ENCODE measurements around the gene RTKN2. TPM values are rescaled to one million over a fixed set of nuclear protein-coding genes. Genes with fewer than 3 reads are reported as not detected.

Gene RTKN2
- total and polyA plus RNA-seq, 4 donors, result 0.05 to 0.93 (median 0.17) TPM; not detected in 1

DNA sequence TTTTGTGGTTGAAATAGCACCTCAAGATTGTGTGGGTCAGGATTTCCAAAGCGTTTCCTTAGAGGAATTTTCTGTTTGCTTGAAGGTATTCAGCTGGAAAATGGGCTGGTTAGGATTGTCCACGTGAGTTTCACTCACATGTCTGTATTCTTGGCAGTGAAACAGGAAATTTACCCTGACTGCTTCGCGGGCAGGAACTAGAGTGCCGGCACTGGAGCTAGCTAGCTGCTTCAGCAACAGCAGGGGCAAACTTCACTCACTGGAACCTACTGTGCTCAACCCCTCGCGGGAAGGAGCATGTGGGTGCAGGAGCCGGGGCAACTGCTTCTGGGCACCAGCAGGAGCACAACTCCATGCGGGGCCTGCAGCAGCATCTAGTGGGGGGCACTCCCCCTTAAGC, 38.0 kb upstream of the RTKN2 start:
- no peaks in the 10 kb centered on the region for H3K36me3 ChIP-seq (ENCODE audit: control insufficient read depth in 4 of 4, insufficient read depth in 3 of 4, low read depth in 1 of 4, low read length in 3 of 4)
- H3K4me3 ChIP-seq (ENCODE audit: low read depth in 1 of 3, low read length in 3 of 3), result no peak overlapping the region
- H3K27me3 ChIP-seq (ENCODE audit: control insufficient read depth in 4 of 4, insufficient read depth in 4 of 4, low read length in 3 of 4), result no peaks in the 10 kb centered on the region
- 62% methylated on average over 9 of the region's 9 CpGs for whole genome bisulfite sequencing
- TF ChIP-seq, protein P1, sequence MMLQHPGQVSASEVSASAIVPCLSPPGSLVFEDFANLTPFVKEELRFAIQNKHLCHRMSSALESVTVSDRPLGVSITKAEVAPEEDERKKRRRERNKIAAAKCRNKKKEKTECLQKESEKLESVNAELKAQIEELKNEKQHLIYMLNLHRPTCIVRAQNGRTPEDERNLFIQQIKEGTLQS (IDR thresholded peaks at IDR 0.05), result no peak
- TF ChIP-seq, protein P2, sequence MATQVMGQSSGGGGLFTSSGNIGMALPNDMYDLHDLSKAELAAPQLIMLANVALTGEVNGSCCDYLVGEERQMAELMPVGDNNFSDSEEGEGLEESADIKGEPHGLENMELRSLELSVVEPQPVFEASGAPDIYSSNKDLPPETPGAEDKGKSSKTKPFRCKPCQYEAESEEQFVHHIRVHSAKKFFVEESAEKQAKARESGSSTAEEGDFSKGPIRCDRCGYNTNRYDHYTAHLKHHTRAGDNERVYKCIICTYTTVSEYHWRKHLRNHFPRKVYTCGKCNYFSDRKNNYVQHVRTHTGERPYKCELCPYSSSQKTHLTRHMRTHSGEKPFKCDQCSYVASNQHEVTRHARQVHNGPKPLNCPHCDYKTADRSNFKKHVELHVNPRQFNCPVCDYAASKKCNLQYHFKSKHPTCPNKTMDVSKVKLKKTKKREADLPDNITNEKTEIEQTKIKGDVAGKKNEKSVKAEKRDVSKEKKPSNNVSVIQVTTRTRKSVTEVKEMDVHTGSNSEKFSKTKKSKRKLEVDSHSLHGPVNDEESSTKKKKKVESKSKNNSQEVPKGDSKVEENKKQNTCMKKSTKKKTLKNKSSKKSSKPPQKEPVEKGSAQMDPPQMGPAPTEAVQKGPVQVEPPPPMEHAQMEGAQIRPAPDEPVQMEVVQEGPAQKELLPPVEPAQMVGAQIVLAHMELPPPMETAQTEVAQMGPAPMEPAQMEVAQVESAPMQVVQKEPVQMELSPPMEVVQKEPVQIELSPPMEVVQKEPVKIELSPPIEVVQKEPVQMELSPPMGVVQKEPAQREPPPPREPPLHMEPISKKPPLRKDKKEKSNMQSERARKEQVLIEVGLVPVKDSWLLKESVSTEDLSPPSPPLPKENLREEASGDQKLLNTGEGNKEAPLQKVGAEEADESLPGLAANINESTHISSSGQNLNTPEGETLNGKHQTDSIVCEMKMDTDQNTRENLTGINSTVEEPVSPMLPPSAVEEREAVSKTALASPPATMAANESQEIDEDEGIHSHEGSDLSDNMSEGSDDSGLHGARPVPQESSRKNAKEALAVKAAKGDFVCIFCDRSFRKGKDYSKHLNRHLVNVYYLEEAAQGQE (IDR thresholded peaks at IDR 0.05), result no peak
- TF ChIP-seq YY1 (IDR thresholded peaks at IDR 0.05) (no peak), GABPA (IDR thresholded peaks at IDR 0.05 in 1 of 2, conservative IDR thresholded peaks at IDR 0.05 in 1 of 2) (no peak), HNF4G (IDR thresholded peaks at IDR 0.05) (no peak), HNF4A (conservative IDR thresholded peaks at IDR 0.05) (no peak), RAD21 (IDR thresholded peaks at IDR 0.05) (no peak), FOXA1 (IDR thresholded peaks at IDR 0.05) (no peak), JUND (IDR thresholded peaks at IDR 0.05) (no peak), EGR1 (IDR thresholded peaks at IDR 0.05; ENCODE audit: low read depth in 2 of 2) (no peak), SP1 (IDR thresholded peaks at IDR 0.05) (no peak), NR2F2 (IDR thresholded peaks at IDR 0.05) (no peak), RXRA (IDR thresholded peaks at IDR 0.05) (no peak), FOXA2 (IDR thresholded peaks at IDR 0.05) (no peak), TAF1 (conservative IDR thresholded peaks at IDR 0.05) (no peak)
- TF ChIP-seq, protein P3, sequence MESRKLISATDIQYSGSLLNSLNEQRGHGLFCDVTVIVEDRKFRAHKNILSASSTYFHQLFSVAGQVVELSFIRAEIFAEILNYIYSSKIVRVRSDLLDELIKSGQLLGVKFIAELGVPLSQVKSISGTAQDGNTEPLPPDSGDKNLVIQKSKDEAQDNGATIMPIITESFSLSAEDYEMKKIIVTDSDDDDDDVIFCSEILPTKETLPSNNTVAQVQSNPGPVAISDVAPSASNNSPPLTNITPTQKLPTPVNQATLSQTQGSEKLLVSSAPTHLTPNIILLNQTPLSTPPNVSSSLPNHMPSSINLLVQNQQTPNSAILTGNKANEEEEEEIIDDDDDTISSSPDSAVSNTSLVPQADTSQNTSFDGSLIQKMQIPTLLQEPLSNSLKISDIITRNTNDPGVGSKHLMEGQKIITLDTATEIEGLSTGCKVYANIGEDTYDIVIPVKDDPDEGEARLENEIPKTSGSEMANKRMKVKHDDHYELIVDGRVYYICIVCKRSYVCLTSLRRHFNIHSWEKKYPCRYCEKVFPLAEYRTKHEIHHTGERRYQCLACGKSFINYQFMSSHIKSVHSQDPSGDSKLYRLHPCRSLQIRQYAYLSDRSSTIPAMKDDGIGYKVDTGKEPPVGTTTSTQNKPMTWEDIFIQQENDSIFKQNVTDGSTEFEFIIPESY (IDR thresholded peaks at IDR 0.05), result no peak
- TF ChIP-seq, protein P4, sequence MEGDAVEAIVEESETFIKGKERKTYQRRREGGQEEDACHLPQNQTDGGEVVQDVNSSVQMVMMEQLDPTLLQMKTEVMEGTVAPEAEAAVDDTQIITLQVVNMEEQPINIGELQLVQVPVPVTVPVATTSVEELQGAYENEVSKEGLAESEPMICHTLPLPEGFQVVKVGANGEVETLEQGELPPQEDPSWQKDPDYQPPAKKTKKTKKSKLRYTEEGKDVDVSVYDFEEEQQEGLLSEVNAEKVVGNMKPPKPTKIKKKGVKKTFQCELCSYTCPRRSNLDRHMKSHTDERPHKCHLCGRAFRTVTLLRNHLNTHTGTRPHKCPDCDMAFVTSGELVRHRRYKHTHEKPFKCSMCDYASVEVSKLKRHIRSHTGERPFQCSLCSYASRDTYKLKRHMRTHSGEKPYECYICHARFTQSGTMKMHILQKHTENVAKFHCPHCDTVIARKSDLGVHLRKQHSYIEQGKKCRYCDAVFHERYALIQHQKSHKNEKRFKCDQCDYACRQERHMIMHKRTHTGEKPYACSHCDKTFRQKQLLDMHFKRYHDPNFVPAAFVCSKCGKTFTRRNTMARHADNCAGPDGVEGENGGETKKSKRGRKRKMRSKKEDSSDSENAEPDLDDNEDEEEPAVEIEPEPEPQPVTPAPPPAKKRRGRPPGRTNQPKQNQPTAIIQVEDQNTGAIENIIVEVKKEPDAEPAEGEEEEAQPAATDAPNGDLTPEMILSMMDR (IDR thresholded peaks at IDR 0.05; ENCODE audit: low read depth, low read length, missing input control), result no peak
- TF ChIP-seq, protein P5, sequence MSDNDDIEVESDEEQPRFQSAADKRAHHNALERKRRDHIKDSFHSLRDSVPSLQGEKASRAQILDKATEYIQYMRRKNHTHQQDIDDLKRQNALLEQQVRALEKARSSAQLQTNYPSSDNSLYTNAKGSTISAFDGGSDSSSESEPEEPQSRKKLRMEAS (IDR thresholded peaks at IDR 0.05), result no peak
- H3K9me3 ChIP-seq (ENCODE audit: control insufficient read depth in 4 of 4, low read length in 3 of 4), result no peaks in the 10 kb centered on the region
- no peak for DNase-seq (ENCODE audit: low spot score)
- no peak overlapping the region for H3K27ac ChIP-seq (ENCODE audit: low read depth in 1 of 2, low read length in 2 of 2)
- H3K9ac ChIP-seq (ENCODE audit: low read depth in 1 of 2, low read length in 2 of 2), result no peak overlapping the region
- no peaks in the 10 kb centered on the region for H3K4me1 ChIP-seq (ENCODE audit: control insufficient read depth in 4 of 4, insufficient read depth in 4 of 4, low read length in 3 of 4)

All from liver (tissue), 9 donors.